Keratinocyte (primary cell): ENCODE results near the gene SEBOX. TPM values are rescaled to one million over a fixed set of nuclear protein-coding genes. Genes with fewer than 3 reads are reported as not detected.

Experiments used
- DNase-seq: peaks from one replicate; pipeline ENCODE4 v3.0.0-alpha.2; 2011; ENCODE audit warnings: low read depth, missing footprints, low spot score
- FAIRE-seq: peaks from 2 replicates; lab custom pipeline; 2011; peaks lifted over from hg19 to GRCh38; lab: Jason Lieb, UNC
- H2AFZ ChIP-seq: 2 replicates; pipeline ENCODE4 v1.6.0; 2012; ENCODE audit warnings: low read length, control low read depth, inconsistent platforms; ENCODE audit not compliant: control insufficient read depth
- H3K27ac ChIP-seq: 2 replicates; pipeline ENCODE4 v1.5.1; 2011; ENCODE audit warnings: low read length; ENCODE audit not compliant: control insufficient read depth, insufficient read depth
- H3K27me3 ChIP-seq: 3 replicates; pipeline ENCODE4 v1.6.0; 2011; ENCODE audit warnings: low read length; ENCODE audit not compliant: control insufficient read depth, insufficient read depth; ENCODE audit errors: extremely low read depth
- H3K36me3 ChIP-seq, 2 experiments: 2 replicates in 1 of 2; 3 replicates in 1 of 2; pipeline ENCODE4 v1.5.1; 2011; ENCODE audit warnings: low read length in 2 of 2, mild to moderate bottlenecking in 1 of 2; ENCODE audit not compliant: control insufficient read depth in 2 of 2, insufficient read depth in 2 of 2; ENCODE audit errors: extremely low read depth in 1 of 2
- H3K4me1 ChIP-seq: 3 replicates; pipeline ENCODE4 v1.5.1; 2011; ENCODE audit warnings: low read length; ENCODE audit not compliant: control insufficient read depth, insufficient read depth; ENCODE audit errors: extremely low read depth
- H3K4me2 ChIP-seq: 3 replicates; pipeline ENCODE4 v1.6.0; 2011; ENCODE audit warnings: low read depth, low read length; ENCODE audit not compliant: control insufficient read depth, insufficient read depth; ENCODE audit errors: extremely low read depth
- H3K4me3 ChIP-seq, 3 experiments: fragments of 200-600 bp in 1 of 3; sonication (generic) in 1 of 3; 2 replicates in 2 of 3; 3 replicates in 1 of 3; pipeline ENCODE4 v1.5.1; 2011 to 2016; ENCODE audit warnings: low read length in 3 of 3, mild to moderate bottlenecking in 3 of 3, control low read depth in 2 of 3, inconsistent platforms in 1 of 3, low read depth in 1 of 3, mixed read lengths in 1 of 3, mixed run types in 1 of 3, moderate library complexity in 1 of 3; ENCODE audit not compliant: control insufficient read depth in 2 of 3, insufficient read depth in 2 of 3; ENCODE audit errors: extremely low read depth in 1 of 3
- H3K79me2 ChIP-seq: 2 replicates; pipeline ENCODE4 v1.6.0; 2012; ENCODE audit warnings: low read length; ENCODE audit not compliant: control insufficient read depth, insufficient read depth
- H3K9ac ChIP-seq: 3 replicates; pipeline ENCODE4 v1.6.0; 2011; ENCODE audit warnings: low read length; ENCODE audit not compliant: control insufficient read depth, insufficient read depth; ENCODE audit errors: extremely low read depth
- H3K9me1 ChIP-seq: 3 replicates; pipeline ENCODE4 v1.6.0; 2011; ENCODE audit warnings: low read length; ENCODE audit not compliant: control insufficient read depth, insufficient read depth; ENCODE audit errors: extremely low read depth
- H3K9me3 ChIP-seq: 2 replicates; pipeline ENCODE4 v1.5.1; 2012; ENCODE audit warnings: low read depth, low read length; ENCODE audit not compliant: control insufficient read depth
- H4K20me1 ChIP-seq: 3 replicates; pipeline ENCODE4 v1.6.0; 2011; ENCODE audit warnings: low read length; ENCODE audit not compliant: control insufficient read depth, insufficient read depth; ENCODE audit errors: extremely low read depth
- EZH2 ChIP-seq: IDR thresholded peaks from one replicate; pipeline ENCODE4 v1.6.1; 2012; ENCODE audit warnings: inconsistent platforms, mild to moderate bottlenecking, low read length, moderate library complexity
- dilution Hi-C: fragments of 300-500 bp; cut with MboI; formaldehyde crosslinking; loops from one replicate; pipeline ENCODE4 v1.7.0; 2020; ENCODE audit warnings: low sequenced_read_pairs; ENCODE audit not compliant: extremely low pct_ligation_motif_present
- polyA plus RNA-seq, 5 experiments: library from polyadenylated mRNA; depleted of rRNA in 3 of 5; stranded (reverse) in 3 of 5; stranded (forward) in 1 of 5; unstranded in 1 of 5; fragments of >200 nt; gene quantifications; 1 replicate in 1 of 5; 2 replicates in 3 of 5; 3 replicates in 1 of 5; pipeline versions ENCODE4 v1.2.1 to v1.2.3, GENCODE V29; 2011 to 2012; ENCODE audit warnings: missing spikeins in 2 of 5, low read depth in 1 of 5, low replicate concordance in 1 of 5
- TF ChIP-seq, protein P1 (sequence below), 3 experiments: IDR thresholded peaks in 1 of 3; conservative IDR thresholded peaks in 1 of 3; optimal IDR thresholded peaks in 1 of 3; 2 replicates in 2 of 3; 3 replicates in 1 of 3; pipeline versions ENCODE3 to v1.5.1; 2011; ENCODE audit warnings: low read length in 3 of 3, mild to moderate bottlenecking in 3 of 3, moderate library complexity in 2 of 3, control low read depth in 1 of 3, inconsistent platforms in 1 of 3; ENCODE audit not compliant: insufficient read depth in 2 of 3; ENCODE audit errors: extremely low read depth in 1 of 3

SEBOX gene
- polyA plus RNA-seq, 1 donor (not counting 4 experiments of a cell fraction or from before 2014, with no cell fraction given), result not detected

DNA sequence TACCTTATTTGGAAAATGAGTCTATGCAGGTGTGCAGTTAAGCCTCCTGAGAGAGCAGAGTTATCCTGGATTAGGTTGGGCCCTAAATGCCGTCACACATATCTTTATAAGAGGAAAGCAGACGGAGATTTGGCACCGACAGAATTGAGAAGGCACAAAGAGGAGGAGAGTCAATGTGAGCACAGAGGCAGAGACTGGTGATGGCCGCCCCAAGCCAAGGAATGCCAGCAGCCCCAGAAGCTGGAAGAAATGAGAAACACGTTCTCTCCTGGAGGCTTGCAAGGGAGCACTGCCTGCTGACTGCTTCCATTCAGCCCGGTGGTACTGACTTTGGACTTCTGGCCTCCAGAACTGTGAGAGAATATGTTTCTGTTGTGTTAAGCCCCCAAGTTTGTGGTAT is 37.8 kb upstream of the SEBOX start:
- no peaks in the 10 kb centered on the region for H3K9me3 ChIP-seq
- no peaks in the 10 kb centered on the region for H3K79me2 ChIP-seq
- no peaks in the 10 kb centered on the region for H3K9me1 ChIP-seq
- peaks cover 27% of the 10 kb centered on the region for H3K4me1 ChIP-seq
- no peak overlapping the region for H3K9ac ChIP-seq
- no peak overlapping the region for H3K4me2 ChIP-seq
- H4K20me1 ChIP-seq, result no peaks in the 10 kb centered on the region
- no peaks in the 10 kb centered on the region for H3K27me3 ChIP-seq
- FAIRE-seq (no peak), DNase-seq (no peak)
- H3K27ac ChIP-seq, result no peak overlapping the region
- no peaks in the 10 kb centered on the region for H3K36me3 ChIP-seq
- H2AFZ ChIP-seq, result no peak overlapping the region
- no peak overlapping the region for H3K4me3 ChIP-seq
- dilution Hi-C loops, result no loop called here
- TF ChIP-seq, protein P1, sequence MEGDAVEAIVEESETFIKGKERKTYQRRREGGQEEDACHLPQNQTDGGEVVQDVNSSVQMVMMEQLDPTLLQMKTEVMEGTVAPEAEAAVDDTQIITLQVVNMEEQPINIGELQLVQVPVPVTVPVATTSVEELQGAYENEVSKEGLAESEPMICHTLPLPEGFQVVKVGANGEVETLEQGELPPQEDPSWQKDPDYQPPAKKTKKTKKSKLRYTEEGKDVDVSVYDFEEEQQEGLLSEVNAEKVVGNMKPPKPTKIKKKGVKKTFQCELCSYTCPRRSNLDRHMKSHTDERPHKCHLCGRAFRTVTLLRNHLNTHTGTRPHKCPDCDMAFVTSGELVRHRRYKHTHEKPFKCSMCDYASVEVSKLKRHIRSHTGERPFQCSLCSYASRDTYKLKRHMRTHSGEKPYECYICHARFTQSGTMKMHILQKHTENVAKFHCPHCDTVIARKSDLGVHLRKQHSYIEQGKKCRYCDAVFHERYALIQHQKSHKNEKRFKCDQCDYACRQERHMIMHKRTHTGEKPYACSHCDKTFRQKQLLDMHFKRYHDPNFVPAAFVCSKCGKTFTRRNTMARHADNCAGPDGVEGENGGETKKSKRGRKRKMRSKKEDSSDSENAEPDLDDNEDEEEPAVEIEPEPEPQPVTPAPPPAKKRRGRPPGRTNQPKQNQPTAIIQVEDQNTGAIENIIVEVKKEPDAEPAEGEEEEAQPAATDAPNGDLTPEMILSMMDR (optimal IDR thresholded peaks at IDR 0.05 in 1 of 3, IDR thresholded peaks at IDR 0.05 in 1 of 3, conservative IDR thresholded peaks at IDR 0.05 in 1 of 3; ENCODE audit: extremely low read depth in 1 of 3, insufficient read depth in 2 of 3, low read length in 3 of 3), result no peak
- no peak for TF ChIP-seq EZH2

DNA sequence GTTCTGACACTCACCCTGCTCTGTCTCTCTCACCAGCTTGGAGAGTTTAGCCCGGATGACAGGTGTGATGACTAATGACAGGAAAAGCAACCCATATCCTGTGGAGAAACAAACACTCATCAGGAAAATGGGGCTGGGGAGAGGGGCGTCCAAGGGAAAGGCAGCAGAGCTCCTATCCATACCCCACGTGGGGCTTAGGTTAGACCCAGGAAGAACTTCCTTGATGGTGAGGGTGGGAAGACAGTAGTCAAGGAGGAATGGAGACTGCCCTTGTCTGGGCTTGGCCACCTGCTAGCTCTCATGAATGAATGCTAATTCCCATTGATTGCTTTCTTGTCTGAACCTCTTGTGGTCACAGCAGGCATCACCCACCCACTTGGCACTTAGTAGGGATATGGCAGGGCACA is 37.2 kb upstream of the SEBOX start:
- no peak overlapping the region for H3K4me3 ChIP-seq
- no peak overlapping the region for H2AFZ ChIP-seq
- H3K9me3 ChIP-seq, result no peaks in the 10 kb centered on the region
- H3K9me1 ChIP-seq, result no peaks in the 10 kb centered on the region
- H3K27ac ChIP-seq, result no peak overlapping the region
- FAIRE-seq, result no peak
- no peak for DNase-seq
- H3K36me3 ChIP-seq, result no peaks in the 10 kb centered on the region
- H3K9ac ChIP-seq, result no peak overlapping the region
- H3K27me3 ChIP-seq, result no peaks in the 10 kb centered on the region
- peaks cover 21% of the 10 kb centered on the region for H3K4me1 ChIP-seq
- no peaks in the 10 kb centered on the region for H4K20me1 ChIP-seq
- H3K79me2 ChIP-seq, result no peaks in the 10 kb centered on the region
- TF ChIP-seq EZH2, result no peak
- TF ChIP-seq, protein P1 (optimal IDR thresholded peaks at IDR 0.05 in 1 of 3, IDR thresholded peaks at IDR 0.05 in 1 of 3, conservative IDR thresholded peaks at IDR 0.05 in 1 of 3; ENCODE audit: extremely low read depth in 1 of 3, insufficient read depth in 2 of 3, low read length in 3 of 3), result no peak
- dilution Hi-C loops, result no loop called here
- no peak overlapping the region for H3K4me2 ChIP-seq
